ENCODE measurements around the gene NMBR.
A peak's percentile ranks its signal among the peaks of the same experiment; 100 is the strongest.
"Not testable (repeated sequence)": the region's sequence is repeated elsewhere in the genome, so short reads cannot be mapped to it uniquely, and the experiment has no call there.

DNA sequence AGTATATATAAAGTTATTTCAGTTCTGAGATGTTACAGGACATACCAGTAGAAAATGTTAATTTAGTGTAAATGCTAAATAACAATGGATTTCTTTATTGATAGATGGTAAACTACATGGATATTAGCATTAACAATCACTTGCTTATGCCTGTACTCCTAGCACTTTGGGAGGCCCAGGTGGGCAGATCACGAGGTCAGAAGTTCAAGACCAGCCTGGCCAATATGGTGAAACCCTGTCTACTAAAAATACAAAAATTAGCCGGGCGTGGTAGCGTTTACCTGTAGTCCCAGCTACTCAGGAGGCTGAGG is 9.8 kb upstream of the NMBR start:
- TF ChIP-seq, protein P1, sequence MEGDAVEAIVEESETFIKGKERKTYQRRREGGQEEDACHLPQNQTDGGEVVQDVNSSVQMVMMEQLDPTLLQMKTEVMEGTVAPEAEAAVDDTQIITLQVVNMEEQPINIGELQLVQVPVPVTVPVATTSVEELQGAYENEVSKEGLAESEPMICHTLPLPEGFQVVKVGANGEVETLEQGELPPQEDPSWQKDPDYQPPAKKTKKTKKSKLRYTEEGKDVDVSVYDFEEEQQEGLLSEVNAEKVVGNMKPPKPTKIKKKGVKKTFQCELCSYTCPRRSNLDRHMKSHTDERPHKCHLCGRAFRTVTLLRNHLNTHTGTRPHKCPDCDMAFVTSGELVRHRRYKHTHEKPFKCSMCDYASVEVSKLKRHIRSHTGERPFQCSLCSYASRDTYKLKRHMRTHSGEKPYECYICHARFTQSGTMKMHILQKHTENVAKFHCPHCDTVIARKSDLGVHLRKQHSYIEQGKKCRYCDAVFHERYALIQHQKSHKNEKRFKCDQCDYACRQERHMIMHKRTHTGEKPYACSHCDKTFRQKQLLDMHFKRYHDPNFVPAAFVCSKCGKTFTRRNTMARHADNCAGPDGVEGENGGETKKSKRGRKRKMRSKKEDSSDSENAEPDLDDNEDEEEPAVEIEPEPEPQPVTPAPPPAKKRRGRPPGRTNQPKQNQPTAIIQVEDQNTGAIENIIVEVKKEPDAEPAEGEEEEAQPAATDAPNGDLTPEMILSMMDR (IDR thresholded peaks at IDR 0.05): peak; percentile 32; the same call in 1 of the 2 replicates
- TF ChIP-seq, protein P2, sequence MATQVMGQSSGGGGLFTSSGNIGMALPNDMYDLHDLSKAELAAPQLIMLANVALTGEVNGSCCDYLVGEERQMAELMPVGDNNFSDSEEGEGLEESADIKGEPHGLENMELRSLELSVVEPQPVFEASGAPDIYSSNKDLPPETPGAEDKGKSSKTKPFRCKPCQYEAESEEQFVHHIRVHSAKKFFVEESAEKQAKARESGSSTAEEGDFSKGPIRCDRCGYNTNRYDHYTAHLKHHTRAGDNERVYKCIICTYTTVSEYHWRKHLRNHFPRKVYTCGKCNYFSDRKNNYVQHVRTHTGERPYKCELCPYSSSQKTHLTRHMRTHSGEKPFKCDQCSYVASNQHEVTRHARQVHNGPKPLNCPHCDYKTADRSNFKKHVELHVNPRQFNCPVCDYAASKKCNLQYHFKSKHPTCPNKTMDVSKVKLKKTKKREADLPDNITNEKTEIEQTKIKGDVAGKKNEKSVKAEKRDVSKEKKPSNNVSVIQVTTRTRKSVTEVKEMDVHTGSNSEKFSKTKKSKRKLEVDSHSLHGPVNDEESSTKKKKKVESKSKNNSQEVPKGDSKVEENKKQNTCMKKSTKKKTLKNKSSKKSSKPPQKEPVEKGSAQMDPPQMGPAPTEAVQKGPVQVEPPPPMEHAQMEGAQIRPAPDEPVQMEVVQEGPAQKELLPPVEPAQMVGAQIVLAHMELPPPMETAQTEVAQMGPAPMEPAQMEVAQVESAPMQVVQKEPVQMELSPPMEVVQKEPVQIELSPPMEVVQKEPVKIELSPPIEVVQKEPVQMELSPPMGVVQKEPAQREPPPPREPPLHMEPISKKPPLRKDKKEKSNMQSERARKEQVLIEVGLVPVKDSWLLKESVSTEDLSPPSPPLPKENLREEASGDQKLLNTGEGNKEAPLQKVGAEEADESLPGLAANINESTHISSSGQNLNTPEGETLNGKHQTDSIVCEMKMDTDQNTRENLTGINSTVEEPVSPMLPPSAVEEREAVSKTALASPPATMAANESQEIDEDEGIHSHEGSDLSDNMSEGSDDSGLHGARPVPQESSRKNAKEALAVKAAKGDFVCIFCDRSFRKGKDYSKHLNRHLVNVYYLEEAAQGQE (IDR thresholded peaks at IDR 0.05; ENCODE audit: insufficient read depth in 1 of 2, low read depth in 2 of 2, low read length in 1 of 2): not testable (repeated sequence)
- TF ChIP-seq SIN3A (IDR thresholded peaks at IDR 0.05; ENCODE audit: borderline replicate concordance, insufficient read depth, low read depth, low read length): not testable (repeated sequence)

All from Panc1 (cell line).